Brain microvascular endothelial cell (primary cell): ENCODE measurements around the gene CRACDL.
A peak's percentile ranks its signal among the peaks of the same experiment; 100 is the strongest.

Experiments
- DNase-seq: peaks from one replicate; pipeline ENCODE4 v3.0.0-alpha.2; 2020
- H3K27ac ChIP-seq: fragments of 250-450 bp; sonication (Bioruptor Pico); 2 replicates; pipeline ENCODE4 v1.5.1; 2020; ENCODE audit warnings: mild to moderate bottlenecking, moderate library complexity
- H3K27me3 ChIP-seq: fragments of 250-450 bp; sonication (Bioruptor Pico); replicated peaks from 2 replicates; pipeline ENCODE4 v1.5.1; 2020; ENCODE audit warnings: mild to moderate bottlenecking
- H3K36me3 ChIP-seq: fragments of 250-450 bp; sonication (Bioruptor Pico); replicated peaks from 2 replicates; pipeline ENCODE4 v1.5.1; 2020; ENCODE audit warnings: mild to moderate bottlenecking
- H3K4me3 ChIP-seq: 2 replicates; pipeline ENCODE4 v1.5.1; 2011; ENCODE audit warnings: low read depth, mild to moderate bottlenecking, control low read depth, low read length, moderate library complexity
- in situ Hi-C: cut with HindIII; loops from 2 replicates; pipeline ENCODE4 v1.10.0; 2017; ENCODE audit warnings: low sequenced_read_pairs, low pct_ligation_motif_present
- TF ChIP-seq, protein P1 (sequence below): IDR thresholded peaks from 2 replicates; pipeline ENCODE4 v1.5.1; 2011; ENCODE audit warnings: low read depth, mild to moderate bottlenecking, moderate library complexity, low read length, control low read depth, inconsistent platforms; ENCODE audit errors: missing control alignments

Gene CRACDL

DNA sequence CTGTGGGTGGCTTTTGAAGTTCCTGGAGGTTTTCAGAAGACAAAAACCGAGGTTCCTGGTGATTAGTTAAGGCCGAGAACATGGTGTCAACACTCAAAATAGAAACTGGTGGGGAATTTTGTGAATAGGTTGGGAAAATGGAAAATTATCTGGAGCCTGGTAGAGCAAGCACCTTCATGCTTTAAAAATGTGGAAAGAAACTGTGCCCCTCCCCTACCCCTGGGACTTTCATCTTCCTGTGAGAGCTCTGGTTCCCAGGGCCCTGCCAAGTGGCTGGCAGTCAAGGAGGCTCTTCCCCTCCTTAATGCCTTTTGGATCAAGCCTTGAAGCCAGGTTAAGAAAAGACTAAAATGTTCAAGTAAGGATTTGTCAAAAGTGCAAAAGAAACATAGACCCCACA is 1.9 kb upstream of the CRACDL start:
- TF ChIP-seq, protein P1, sequence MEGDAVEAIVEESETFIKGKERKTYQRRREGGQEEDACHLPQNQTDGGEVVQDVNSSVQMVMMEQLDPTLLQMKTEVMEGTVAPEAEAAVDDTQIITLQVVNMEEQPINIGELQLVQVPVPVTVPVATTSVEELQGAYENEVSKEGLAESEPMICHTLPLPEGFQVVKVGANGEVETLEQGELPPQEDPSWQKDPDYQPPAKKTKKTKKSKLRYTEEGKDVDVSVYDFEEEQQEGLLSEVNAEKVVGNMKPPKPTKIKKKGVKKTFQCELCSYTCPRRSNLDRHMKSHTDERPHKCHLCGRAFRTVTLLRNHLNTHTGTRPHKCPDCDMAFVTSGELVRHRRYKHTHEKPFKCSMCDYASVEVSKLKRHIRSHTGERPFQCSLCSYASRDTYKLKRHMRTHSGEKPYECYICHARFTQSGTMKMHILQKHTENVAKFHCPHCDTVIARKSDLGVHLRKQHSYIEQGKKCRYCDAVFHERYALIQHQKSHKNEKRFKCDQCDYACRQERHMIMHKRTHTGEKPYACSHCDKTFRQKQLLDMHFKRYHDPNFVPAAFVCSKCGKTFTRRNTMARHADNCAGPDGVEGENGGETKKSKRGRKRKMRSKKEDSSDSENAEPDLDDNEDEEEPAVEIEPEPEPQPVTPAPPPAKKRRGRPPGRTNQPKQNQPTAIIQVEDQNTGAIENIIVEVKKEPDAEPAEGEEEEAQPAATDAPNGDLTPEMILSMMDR: no peak
- no peak for DNase-seq
- in situ Hi-C loops: no loop called here
- no peak overlapping the region for H3K27ac ChIP-seq
- H3K36me3 ChIP-seq: no peaks in the 10 kb centered on the region
- H3K4me3 ChIP-seq: no peak overlapping the region
- H3K27me3 ChIP-seq: peaks cover 36% of the 10 kb centered on the region

GRCh38 chr2:98936353-98937351 is 627 bp upstream of the CRACDL start:
- no peak overlapping the region for H3K27ac ChIP-seq
- H3K27me3 ChIP-seq: peaks cover 36% of the 10 kb centered on the region
- TF ChIP-seq, protein P1: no peak
- in situ Hi-C loops: no loop called here
- DNase-seq: no peak
- no peaks in the 10 kb centered on the region for H3K36me3 ChIP-seq
- peak overlapping the region; percentile 17 for H3K4me3 ChIP-seq

DNA sequence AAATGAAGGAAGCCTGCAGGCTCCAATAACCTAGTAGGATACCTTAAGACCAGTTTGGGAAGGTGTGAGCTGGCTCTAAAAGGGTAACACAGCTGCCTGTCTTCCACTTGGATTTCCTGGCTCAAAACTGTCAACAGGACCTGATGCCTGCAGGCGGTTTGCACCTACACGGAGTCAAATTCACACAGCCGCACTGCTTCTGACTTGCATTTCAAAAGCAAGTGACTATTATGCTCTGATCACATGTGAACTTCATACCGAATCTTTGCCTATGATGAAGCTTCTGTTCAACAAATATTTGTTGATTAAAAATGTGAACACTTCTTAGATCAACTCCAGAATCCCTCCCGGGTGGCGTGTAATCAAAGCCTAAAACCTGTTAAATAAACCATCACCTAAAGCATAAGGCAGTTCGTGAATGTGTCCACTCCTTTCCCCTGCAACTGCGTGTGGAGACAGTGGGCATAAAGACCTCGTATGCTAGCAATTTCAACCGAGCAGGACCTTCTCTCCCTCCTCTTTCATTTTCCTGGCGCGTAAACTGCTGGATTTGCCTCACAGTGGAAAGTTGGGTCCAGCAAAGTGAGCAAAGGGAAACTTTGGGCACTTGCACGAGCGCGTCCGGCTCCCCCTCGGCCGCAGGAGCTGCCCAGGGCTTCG is 784 bp downstream of the CRACDL start:
- TF ChIP-seq, protein P1: no peak
- DNase-seq: no peak
- in situ Hi-C loops: no loop called here
- Histone ChIP-seq H3K27me3 (peaks cover 36% of the 10 kb centered on the region), H3K4me3 (peak overlapping the region; percentile 20), H3K36me3 (no peaks in the 10 kb centered on the region), H3K27ac (no peak overlapping the region)

DNA sequence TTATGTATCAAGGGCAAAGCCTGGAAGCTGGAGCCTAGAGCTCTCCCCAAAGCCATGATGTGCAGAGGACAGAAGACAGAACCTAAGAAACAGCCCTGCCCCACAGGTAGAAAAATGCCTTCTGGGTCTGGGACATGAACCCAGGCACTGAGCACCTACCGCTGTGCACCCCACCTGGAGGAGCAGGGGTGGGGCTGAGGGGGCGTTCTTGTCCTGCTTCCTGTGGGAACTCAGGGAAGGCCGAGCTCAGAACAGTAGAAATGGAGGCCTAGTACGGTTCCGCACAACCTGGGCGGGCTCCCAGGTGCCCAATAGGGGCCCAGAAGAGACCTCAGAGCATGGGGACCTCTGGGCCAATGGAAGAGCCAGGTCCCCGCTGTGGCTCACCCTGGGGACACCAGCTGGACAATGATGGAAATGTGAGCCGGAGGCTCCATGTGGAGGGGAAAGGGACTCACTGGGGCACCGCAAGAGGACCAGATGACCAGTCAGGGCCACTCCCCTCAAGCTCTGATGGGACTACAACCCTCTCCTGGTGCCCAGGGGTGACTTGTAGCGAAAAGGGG is 3.2 kb downstream of the CRACDL start:
- TF ChIP-seq, protein P1: no peak
- Histone ChIP-seq H3K27ac (no peak overlapping the region), H3K27me3 (peaks cover 20% of the 10 kb centered on the region), H3K36me3 (no peaks in the 10 kb centered on the region), H3K4me3 (no peak overlapping the region)
- DNase-seq: no peak
- in situ Hi-C loops: no loop called here

- TF ChIP-seq, protein P1: no peak
- Histone ChIP-seq H3K4me3 (no peak overlapping the region), H3K36me3 (no peaks in the 10 kb centered on the region), H3K27ac (no peak overlapping the region), H3K27me3 (peaks cover 13% of the 10 kb centered on the region)
- no peak for DNase-seq
- in situ Hi-C loops: no loop called here
These were observed 3.9 kb downstream of the CRACDL start for GRCh38 chr2:98932164-98932563.
